ENCODE data around the gene PPP2R5C.

PPP2R5C gene

GRCh38 chr14:101819251-101819990, 57.9 kb downstream of the PPP2R5C start:
- DNase-seq, result no peak

GRCh38 chr14:101820283-101820798, 58.8 kb downstream of the PPP2R5C start:
- DNase-seq, result no peak

GRCh38 chr14:101821528-101821927, 60.0 kb downstream of the PPP2R5C start:
- no peak for DNase-seq

- DNase-seq, result peak; percentile 28
These were observed 61.6 kb downstream of the PPP2R5C start for GRCh38 chr14:101823066-101823465.

- no peak for DNase-seq
These were observed 62.1 kb downstream of the PPP2R5C start for GRCh38 chr14:101823511-101824120.

GRCh38 chr14:101824339-101824727, 62.8 kb downstream of the PPP2R5C start:
- no peak for DNase-seq

GRCh38 chr14:101825797-101826196, 64.3 kb downstream of the PPP2R5C start:
- no peak for DNase-seq

- DNase-seq, result no peak
These were observed 64.8 kb downstream of the PPP2R5C start for GRCh38 chr14:101826351-101826750.

GRCh38 chr14:101827286-101827685, 65.8 kb downstream of the PPP2R5C start:
- no peak for DNase-seq

GRCh38 chr14:101828046-101828445, 66.5 kb downstream of the PPP2R5C start:
- DNase-seq, result no peak

- no peak for DNase-seq
These were observed 68.8 kb downstream of the PPP2R5C start for GRCh38 chr14:101830271-101830670.

- no peak for DNase-seq
These were observed 71.5 kb downstream of the PPP2R5C start for GRCh38 chr14:101833045-101833444.

- DNase-seq, result no peak
These were observed 72.9 kb downstream of the PPP2R5C start for GRCh38 chr14:101834397-101834796.

- DNase-seq, result no peak
These were observed 73.5 kb downstream of the PPP2R5C start for GRCh38 chr14:101834800-101835547.

- DNase-seq, result no peak
These were observed 74.1 kb downstream of the PPP2R5C start for GRCh38 chr14:101835566-101835965.

- no peak for DNase-seq
These were observed 74.6 kb downstream of the PPP2R5C start for GRCh38 chr14:101836135-101836534.

- DNase-seq, result no peak
These were observed 77.0 kb downstream of the PPP2R5C start for GRCh38 chr14:101838476-101838875.

GRCh38 chr14:101839236-101839635, 77.7 kb downstream of the PPP2R5C start:
- peak; percentile 21 for DNase-seq

- no peak for DNase-seq
These were observed 78.2 kb downstream of the PPP2R5C start for GRCh38 chr14:101839661-101840060.

- no peak for DNase-seq
These were observed 79.3 kb downstream of the PPP2R5C start for GRCh38 chr14:101840649-101841369.

- DNase-seq, result no peak
These were observed 81.5 kb downstream of the PPP2R5C start for GRCh38 chr14:101843038-101843437.

- DNase-seq, result no peak
These were observed 82.2 kb downstream of the PPP2R5C start for GRCh38 chr14:101843665-101844064.

GRCh38 chr14:101844219-101844618, 82.7 kb downstream of the PPP2R5C start:
- DNase-seq, result no peak

All from NCI-H510A treated with DMSO at 0.1 percent for 48 hours (cell line).